Subcutaneous abdominal adipose tissue (tissue), 5 donors: ENCODE measurements around the gene ERGIC3.

Experiments
- H3K27ac ChIP-seq: one replicate; pipeline ENCODE4 v1.7.0; 2013; ENCODE audit warnings: low read depth, mild to moderate bottlenecking, inconsistent platforms, low read length, moderate library complexity
- H3K27me3 ChIP-seq, 5 donors: one replicate each; pipeline ENCODE4 v1.7.0; 2013; ENCODE audit warnings: low read length in 5 of 5, inconsistent platforms in 1 of 5; ENCODE audit not compliant: control insufficient read depth in 5 of 5, insufficient read depth in 4 of 5
- H3K36me3 ChIP-seq, 5 donors: one replicate each; pipeline ENCODE4 v1.7.0; 2013; ENCODE audit warnings: low read length in 5 of 5; ENCODE audit not compliant: control insufficient read depth in 5 of 5, insufficient read depth in 5 of 5
- H3K4me1 ChIP-seq, 5 donors: one replicate each; pipeline ENCODE4 v1.7.0; 2013; ENCODE audit warnings: low read length in 5 of 5, mild to moderate bottlenecking in 3 of 5, moderate library complexity in 1 of 5; ENCODE audit not compliant: control insufficient read depth in 5 of 5, insufficient read depth in 5 of 5
- H3K4me3 ChIP-seq, 5 donors: one replicate each; pipeline ENCODE4 v1.7.0; 2013; ENCODE audit warnings: low read length in 5 of 5, low read depth in 1 of 5
- H3K9ac ChIP-seq, 5 donors: one replicate each; pipeline ENCODE4 v1.7.0; 2013; ENCODE audit warnings: low read length in 5 of 5, mild to moderate bottlenecking in 4 of 5, moderate library complexity in 3 of 5
- H3K9me3 ChIP-seq, 5 donors: one replicate each; pipeline ENCODE4 v1.7.0; 2013; ENCODE audit warnings: low read length in 5 of 5; ENCODE audit not compliant: control insufficient read depth in 5 of 5
- donor health status: healthy.
- donor health status: healthy.
- donor health status: healthy.
- donor health status: healthy.
- donor health status: healthy.

Gene ERGIC3

GRCh38 chr20:35600176-35600992 is 58.5 kb downstream of the ERGIC3 start:
- Histone ChIP-seq H3K36me3 (no peaks in the 10 kb centered on the region), H3K9me3 (no peaks in the 10 kb centered on the region), H3K4me1 (peaks cover 0 to 18% (median 18%) of the 10 kb centered on the region in 5 donors), H3K4me3 (peak overlapping the region in 4 of 5 donors; percentile 58 to 67 (median 62)), H3K9ac (peak overlapping the region in 1 of 5 donors; percentile 64), H3K27me3 (peaks cover 3 to 31% (median 14%) of the 10 kb centered on the region in 5 donors), H3K27ac (no peak overlapping the region)

DNA sequence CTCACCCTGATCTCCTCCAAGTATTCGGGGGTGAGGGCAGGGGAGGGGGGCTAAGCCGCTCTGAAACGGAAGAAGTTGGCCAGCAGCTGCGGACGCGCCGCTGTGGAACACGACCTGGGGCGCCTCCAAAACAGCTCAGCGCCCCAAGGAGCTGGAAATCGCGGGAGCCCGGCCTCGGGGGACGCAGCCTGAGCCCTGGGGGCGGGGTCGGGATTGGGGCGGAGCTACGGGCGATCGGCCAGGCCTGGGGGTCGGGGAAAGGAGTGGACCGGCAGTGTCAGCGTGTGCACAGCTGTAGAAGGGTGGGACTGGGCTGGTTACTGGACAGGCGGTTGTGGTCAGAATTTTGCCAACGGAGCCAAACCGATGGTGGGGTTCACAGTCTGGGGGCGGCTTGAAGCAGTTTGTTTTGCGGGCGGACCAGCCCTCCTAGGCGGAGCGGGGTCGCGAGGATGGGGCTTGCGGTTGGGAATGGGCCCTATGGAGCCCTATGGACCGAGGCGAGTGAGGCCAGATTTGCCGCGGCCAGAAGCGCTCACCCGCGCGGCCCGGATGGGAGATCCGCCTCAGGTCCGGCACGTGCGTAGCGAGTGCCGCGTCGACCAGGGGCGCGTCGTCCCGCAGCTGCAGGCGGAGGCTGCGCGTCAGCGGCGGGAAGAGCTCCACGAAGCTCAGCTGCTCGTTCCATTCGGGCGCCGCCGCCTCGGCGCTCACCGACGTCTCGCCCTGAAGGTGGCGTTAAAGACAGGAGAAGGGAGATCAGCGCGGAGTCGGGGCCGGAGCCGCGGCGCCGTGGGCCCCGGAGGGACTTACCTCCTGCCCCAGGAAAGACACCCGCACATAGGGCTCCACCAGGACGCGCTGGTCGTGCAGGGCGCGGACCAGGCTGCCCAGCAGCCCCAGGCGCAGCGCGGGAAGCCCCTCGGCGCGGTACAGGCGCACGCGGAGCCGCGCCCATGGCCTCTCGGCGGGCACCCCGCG is 59.4 kb downstream of the ERGIC3 start:
- Histone ChIP-seq H3K9ac (peak overlapping the region in 2 of 5 donors; percentile 48 to 64), H3K27ac (no peak overlapping the region), H3K4me1 (peaks cover 0 to 18% (median 18%) of the 10 kb centered on the region in 5 donors), H3K4me3 (peak overlapping the region in 4 of 5 donors; percentile 58 to 67 (median 62)), H3K27me3 (peaks cover 3 to 31% (median 14%) of the 10 kb centered on the region in 5 donors), H3K36me3 (no peaks in the 10 kb centered on the region), H3K9me3 (no peaks in the 10 kb centered on the region)

GRCh38 chr20:35601990-35602389 is 60.1 kb downstream of the ERGIC3 start:
- peaks cover 3 to 31% (median 14%) of the 10 kb centered on the region in 5 donors for H3K27me3 ChIP-seq
- peak overlapping the region in 2 of 5 donors; percentile 48 to 64 for H3K9ac ChIP-seq
- H3K36me3 ChIP-seq, result no peaks in the 10 kb centered on the region
- no peak overlapping the region for H3K27ac ChIP-seq
- H3K4me1 ChIP-seq, result peaks cover 0 to 18% (median 18%) of the 10 kb centered on the region in 5 donors
- H3K4me3 ChIP-seq, result peak overlapping the region in 4 of 5 donors; percentile 58 to 67 (median 62)
- no peaks in the 10 kb centered on the region for H3K9me3 ChIP-seq

DNA sequence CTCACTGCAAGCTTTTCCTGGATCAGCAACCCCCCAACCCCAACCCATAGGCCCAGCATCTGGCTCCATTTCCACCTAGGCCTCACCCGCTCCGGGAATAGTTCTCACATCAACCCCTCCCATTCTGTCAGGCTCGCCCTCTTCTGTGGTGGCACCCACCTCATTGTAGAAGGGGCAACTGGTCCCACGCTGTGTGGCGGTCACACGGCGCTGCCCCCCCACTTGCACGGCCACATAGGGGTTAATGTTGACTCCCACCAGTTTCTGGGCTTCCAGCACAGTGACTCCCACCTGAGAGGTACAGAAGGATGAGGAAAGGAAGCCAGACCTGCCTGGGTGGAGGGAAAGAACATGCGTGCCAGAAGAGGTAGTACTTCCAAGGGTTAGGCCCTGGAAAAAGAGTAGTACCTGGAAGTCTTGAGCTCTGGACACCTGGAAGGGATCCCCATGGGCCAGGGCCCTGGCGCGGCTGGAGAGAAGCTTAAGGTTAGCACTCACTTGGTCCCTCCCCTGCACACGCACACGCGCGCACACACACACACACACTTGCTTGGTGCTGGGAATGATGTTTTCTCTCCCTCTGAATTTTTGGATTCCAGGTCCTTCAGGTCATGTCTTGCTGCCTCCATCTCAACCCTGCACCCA is 61.1 kb downstream of the ERGIC3 start:
- H3K9me3 ChIP-seq, result no peaks in the 10 kb centered on the region
- no peak overlapping the region for H3K4me3 ChIP-seq
- H3K27ac ChIP-seq, result no peak overlapping the region
- no peaks in the 10 kb centered on the region for H3K36me3 ChIP-seq
- peaks cover 3 to 29% (median 14%) of the 10 kb centered on the region in 5 donors for H3K27me3 ChIP-seq
- no peak overlapping the region for H3K9ac ChIP-seq
- peaks cover 0 to 18% (median 18%) of the 10 kb centered on the region in 5 donors for H3K4me1 ChIP-seq

- Histone ChIP-seq H3K4me3 (no peak overlapping the region), H3K27me3 (peaks cover 3 to 23% (median 11%) of the 10 kb centered on the region in 5 donors), H3K36me3 (no peaks in the 10 kb centered on the region), H3K9me3 (no peaks in the 10 kb centered on the region), H3K4me1 (peaks cover 0 to 18% (median 18%) of the 10 kb centered on the region in 5 donors), H3K27ac (no peak overlapping the region), H3K9ac (no peak overlapping the region)
Observed at GRCh38 chr20:35603695-35604448, 62.0 kb downstream of the ERGIC3 start.

DNA sequence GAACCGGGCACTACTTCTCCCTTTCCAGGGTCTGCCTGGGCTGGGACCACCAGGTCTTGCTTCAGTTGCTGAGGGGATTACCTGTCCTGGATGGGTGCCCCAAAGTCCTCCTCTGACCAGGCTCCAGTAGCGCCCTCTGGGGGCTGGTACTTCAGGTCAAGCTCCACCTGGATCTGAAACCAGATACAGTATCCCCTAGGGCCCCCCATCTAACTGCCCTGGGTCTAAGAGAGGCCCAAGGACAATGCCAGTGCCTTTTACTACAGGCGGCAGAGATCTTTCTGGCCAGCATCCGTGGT is 62.5 kb downstream of the ERGIC3 start:
- Histone ChIP-seq H3K9me3 (no peaks in the 10 kb centered on the region), H3K9ac (no peak overlapping the region), H3K4me3 (no peak overlapping the region), H3K4me1 (peaks cover 0 to 18% (median 18%) of the 10 kb centered on the region in 5 donors), H3K36me3 (no peaks in the 10 kb centered on the region), H3K27ac (no peak overlapping the region), H3K27me3 (peaks cover 3 to 18% (median 9%) of the 10 kb centered on the region in 5 donors)

DNA sequence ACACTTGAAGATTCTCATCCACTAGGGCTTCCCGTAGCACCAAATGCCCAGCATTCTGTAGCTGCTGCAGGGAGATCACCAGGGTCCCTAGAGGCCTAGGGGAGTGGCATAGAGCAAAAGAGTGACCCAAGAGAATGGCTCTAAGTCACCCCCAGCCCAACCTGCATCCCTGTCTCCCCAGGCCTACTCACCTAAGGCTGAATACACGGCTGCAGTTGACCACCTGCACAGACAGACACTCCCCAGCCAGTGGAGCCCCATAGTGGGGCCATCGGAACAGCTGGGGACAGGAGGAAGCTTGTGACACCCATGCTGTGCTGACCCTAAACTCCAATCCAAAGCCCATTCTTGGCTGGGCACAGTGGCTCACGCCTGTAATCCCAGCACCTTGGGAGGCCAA is 64.2 kb downstream of the ERGIC3 start:
- Histone ChIP-seq H3K4me1 (peaks cover 0 to 11% (median 11%) of the 10 kb centered on the region in 5 donors), H3K27ac (no peak overlapping the region), H3K4me3 (no peak overlapping the region), H3K27me3 (peaks cover 0 to 1% (median 0%) of the 10 kb centered on the region in 5 donors), H3K36me3 (no peaks in the 10 kb centered on the region), H3K9ac (no peak overlapping the region), H3K9me3 (no peaks in the 10 kb centered on the region)
